ENCODE measurements around the gene ANKRD42.

The ANKRD42 gene

GRCh38 chr11:83293457-83293774 is 99.9 kb downstream of the ANKRD42 start:
- no peak for DNase-seq

- DNase-seq = no peak
These were observed 100.7 kb downstream of the ANKRD42 start for GRCh38 chr11:83294208-83294607.

Measured in suppressor macrophage treated with lipopolysaccharide for 4 hours (primary cell).